GM18868 (cell line): ENCODE data around the gene BNC1.
"Not testable (repeated sequence)": the region's sequence is repeated elsewhere in the genome, so short reads cannot be mapped to it uniquely, and the experiment has no call there.

Source experiments
- ATAC-seq: cut with Tn5 transposase; IDR thresholded peaks from one replicate; pipeline ENCODE4 v1.9.1; 2021; ENCODE audit warnings: mild to moderate bottlenecking, moderate library complexity; ENCODE audit not compliant: unreplicated experiment

The BNC1 gene

DNA sequence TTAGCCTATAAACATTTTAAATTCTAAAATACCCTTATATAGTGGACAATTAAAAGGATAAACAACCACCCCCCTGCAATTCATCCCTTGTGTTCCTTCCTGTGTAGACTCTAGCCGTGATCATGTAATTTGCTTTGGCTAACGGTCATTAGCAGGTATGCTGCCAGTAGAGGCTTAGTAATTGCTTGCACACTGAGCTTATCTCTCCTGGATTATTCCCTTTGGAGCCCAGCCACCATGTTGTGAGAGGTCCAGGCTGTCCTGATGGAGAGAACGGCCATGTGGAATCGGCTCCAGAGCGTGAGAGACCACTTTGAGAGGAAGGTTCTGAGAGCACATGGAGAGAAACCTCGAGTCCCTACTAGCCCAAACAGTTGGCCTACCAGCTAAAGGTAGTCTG, 11.0 kb upstream of the BNC1 start:
- no peak for ATAC-seq

DNA sequence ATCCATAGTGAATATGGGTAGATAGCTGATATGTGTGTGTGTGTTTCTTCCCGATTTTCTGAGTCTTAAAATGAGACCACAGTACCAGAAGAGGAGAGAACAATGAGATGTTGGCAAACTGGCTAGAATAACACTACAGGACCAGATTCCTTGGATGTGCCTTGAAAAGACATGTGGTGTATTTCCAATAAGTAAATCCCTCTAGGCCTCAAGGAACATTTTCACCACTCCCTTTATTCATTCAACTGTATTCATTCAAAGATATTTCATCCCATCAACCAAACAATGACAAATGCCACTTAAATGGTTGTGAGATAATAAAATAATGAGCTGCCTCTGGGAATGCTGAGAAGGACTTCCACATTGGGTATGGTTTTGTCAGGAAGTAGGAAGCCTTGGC, 8.7 kb upstream of the BNC1 start:
- no peak for ATAC-seq

DNA sequence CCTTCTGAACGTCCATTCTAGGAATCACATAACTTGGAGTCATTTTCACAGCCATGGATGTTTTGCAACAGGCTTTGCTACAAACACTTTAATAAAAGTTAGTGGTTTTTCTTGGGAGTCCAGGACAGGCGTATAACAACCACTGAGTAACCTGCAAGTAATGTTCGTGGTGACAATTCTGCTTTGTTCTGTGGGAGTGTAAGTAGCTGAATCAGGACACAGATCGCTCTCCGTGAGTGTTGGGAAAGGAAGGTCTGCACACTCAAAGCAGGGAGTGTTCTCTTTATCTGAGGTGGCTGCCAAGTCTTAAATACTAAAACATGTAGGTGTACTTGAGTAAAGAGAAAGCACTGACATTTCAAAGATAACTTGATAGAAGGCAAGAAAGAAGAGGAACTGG, 7.9 kb upstream of the BNC1 start:
- no peak for ATAC-seq

DNA sequence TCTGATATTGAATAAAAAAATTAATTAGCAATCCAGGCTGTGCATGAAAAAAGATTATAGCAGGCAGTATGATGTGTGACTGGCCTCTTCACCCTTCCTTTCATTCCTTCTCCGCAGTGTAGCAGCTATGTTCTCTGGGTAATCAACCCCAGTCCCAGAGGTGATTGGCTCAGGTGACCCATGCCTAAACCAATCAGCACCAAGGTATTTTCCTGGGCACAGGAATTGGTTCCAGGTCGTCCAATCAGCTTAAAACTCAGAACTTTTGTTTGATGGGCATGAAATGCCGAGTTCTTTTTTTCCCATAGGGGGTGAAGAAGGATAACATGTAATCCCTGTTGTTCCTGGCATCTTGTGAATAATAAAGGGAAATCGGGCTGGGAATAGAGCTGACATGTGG, 5.8 kb upstream of the BNC1 start:
- no peak for ATAC-seq

DNA sequence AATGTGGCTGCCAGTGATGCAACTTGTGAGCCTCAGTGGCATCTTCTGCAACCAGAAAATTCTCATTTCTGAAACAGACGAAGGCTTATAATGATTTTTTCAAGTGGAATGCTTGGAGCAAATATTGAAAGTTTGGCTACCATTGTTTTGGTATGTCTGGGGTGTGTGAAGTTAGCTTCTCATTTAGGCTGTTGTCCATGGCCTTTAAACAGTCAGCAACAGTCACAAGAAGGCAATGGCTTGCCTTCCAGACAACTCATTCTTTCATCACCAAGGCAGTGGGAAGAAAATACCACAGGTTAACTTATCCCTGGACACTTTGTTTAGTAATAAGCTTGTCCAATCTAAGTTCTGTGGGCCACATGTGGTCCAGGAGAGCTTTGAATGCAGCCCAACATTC, 4.7 kb upstream of the BNC1 start:
- ATAC-seq: no peak

DNA sequence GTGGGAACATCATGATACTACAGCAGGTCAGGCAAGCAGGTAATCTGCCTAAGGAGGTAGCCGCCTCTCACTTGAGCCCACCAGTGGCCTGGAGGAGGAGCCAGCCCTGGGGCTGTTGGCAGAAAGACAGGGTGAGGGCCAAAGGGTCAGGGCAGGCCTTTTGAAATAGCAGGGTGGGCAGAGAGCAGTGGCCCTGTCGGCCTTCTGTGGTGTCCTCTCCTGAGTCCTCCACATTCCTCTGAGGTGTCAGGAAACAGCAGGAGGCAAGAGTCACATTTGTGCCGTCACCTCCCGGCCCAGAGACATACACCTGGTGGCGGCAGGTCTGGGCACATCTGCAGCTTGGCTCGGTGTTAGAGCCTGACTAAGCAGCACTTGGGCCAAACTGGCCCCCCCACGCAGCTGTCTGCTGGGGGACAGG, 3.9 kb upstream of the BNC1 start:
- no peak for ATAC-seq

DNA sequence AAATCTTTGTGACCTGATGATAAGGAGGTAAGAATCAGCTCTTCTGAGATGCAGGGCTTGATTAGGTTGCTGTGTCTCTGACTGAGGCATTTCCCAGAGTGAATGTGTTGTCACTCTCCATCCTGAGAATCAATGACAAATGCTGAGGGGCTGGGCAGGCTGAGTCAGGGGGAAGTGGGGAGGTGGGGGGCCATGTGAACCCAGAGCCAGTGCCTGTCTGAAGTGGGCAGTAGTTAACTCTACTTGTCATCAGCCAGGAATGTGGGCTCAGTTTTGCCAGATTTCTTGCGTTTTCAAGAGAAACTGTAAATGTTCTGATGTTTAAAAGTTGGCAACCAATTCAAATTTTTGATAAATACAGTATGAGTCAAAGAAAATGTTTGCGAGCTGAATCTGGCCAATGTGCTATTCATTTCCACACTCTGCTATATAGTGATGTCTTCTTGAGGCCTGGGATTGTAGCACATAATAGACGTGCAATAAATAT, 3.1 kb upstream of the BNC1 start:
- no peak for ATAC-seq

DNA sequence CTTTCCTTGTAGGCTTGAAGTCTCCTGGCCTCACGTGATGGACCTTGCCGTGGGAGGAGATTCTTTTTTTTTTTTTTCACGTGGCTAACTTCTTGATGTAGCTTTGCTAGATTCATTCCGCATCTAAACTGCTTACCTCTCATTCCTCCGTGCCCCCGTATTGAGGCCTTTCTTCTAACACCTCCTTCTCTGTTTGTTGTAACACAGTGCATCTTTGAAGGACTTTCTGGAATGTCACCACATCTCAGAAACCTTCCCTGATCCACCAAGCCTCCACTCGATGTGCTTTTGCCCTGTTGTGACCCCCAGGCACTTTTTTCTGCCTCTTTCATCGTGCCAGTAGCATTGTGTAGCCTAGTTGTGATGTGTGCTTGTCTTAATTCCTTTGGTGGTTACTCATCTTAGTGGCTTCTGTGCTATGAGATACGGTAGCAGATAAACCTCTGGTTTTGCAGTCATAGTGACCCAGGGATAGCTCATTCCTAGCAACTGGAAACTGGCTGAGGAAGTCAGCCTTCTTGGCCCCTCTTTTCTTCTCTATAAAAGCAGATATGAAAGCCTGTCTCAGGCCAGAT, 1.6 kb upstream of the BNC1 start:
- no peak for ATAC-seq

DNA sequence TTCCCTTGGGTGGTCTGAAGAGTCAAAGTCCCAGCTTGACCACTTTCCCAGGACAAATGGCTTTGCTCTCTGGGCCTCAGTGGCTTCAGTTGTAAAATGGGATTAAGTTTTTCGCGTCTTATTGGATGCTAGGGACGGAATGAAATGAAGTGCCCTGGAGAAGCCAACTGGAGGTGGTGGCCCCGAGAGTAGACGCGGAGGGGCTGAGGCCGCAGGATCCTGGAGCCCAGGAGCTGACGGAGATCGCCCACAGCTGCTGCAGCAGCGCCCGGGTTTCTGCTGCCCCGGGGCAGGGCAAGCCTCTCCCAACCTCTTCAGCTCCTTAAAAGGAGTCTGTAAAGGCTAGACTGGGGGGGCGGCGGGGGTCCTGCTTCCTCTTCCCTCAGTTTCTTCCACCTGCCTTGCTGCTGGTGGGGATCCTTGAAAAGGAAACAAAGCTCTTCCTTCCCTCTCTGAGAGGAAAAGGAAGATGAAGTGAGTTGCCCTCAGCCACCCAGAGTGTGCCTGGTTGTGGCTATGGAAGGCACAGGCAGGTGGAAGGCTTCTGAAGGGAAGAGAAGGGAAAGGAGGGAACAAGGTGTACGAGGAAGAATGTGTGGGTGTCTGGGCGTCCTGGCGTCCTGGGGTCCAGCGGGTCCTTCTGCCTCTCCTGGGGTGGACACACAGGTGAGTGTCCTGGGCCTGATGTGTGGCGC, 967 bp upstream of the BNC1 start:
- no peak for ATAC-seq

DNA sequence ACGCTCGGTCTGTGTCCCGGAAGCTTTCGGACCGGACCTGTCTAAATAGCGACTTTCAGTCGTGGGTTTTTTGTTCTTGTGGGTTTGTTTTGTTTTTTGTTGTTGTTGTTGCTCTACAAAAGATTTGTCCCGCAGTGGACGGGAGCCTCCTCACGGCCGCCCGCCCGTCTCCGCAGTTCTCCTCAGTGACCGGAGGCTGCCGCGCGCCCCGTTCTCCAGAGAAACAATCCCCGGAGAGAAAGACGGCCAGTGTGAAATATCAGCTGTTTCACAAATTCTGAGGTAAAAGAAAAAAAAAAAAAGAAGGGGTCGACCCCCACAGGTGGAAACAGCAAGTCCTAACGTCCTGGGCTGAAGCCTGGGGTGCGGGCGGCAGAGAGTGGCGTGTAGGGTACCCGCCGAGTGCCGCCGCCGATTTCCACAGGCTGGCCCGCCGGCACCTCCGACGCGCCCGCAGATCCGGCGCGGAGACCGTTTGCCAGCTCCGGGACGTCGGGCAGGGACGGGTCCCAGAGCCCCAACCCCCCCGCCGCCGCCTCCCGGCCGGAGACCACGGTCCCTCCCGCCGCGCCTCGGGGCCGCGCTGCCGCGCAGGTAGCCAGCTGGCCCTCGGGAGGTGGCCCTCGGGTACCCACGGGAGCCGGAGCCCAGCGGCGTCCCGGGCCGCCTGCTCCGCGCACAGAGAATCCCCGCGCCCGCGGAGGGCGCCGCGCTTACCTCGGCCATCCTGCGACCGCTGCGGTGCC, 478 bp downstream of the BNC1 start:
- no peak for ATAC-seq

DNA sequence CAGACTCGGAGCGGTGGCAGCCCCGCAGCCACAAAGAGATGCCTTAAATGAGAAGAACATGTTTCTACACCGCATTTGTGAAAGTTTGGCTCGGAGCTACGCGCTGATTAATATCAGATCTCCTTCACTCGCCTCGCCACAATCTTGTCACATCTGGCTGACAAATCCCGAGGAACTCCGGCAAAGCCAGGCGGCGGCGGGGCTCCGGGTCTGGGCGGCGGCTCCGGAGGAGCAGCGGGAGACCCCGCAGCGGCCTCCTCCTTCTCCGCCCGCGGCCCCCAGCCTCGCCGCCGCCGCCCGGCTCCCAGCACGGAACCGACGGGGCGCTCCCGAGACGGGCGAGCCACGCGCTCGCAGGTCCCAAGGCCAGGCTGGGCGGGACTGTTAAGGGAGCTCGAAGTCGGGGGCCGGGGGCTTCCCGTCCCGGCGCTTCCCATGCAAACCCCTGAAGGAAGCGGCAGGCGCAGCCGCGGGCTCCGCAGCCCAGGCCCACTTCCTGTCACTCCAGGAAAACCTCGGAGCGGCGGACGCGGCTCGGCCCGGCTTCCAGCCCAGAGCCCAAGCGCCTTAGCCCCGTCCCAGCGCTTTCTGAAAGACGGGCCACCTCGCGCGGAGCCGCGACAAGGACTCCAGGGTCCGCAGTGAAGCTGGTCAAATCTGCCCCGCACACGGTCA, 1.2 kb downstream of the BNC1 start:
- no peak for ATAC-seq

DNA sequence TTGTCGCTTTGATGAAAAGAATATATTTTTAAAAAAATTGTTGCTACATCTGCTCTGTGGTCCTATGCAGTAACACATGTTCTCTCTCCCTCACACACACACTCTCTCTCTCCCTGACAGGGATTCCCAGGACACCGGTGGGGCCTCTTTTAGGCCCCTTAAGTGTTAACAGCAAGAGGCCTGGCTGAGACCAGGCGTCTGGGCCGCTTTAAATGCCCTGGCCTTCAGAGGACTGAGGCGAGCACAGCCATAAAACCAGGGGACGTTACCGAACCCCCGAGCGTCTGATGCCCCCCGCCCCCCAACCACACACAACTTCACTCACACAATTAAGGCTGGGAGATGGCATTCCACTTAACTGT, 1.7 kb downstream of the BNC1 start:
- no peak for ATAC-seq

DNA sequence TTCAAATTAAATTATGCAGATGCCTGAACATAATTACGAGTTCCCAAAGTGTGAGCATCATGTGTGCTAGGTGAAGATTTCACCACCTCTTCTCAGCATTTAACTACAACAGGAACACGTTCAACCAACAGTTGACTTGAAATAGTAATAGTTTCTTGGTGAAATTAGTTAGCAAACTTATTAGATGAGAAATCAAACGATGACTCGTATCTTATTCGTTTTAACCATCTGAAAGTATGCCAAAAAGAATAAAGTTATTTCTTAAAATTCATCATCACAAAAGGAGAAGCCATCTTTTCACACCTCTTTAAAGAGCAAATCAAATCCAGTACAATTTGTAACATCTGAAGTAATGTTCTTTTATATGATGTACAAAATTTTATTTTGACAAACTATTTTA, 2.3 kb downstream of the BNC1 start:
- no peak for ATAC-seq

DNA sequence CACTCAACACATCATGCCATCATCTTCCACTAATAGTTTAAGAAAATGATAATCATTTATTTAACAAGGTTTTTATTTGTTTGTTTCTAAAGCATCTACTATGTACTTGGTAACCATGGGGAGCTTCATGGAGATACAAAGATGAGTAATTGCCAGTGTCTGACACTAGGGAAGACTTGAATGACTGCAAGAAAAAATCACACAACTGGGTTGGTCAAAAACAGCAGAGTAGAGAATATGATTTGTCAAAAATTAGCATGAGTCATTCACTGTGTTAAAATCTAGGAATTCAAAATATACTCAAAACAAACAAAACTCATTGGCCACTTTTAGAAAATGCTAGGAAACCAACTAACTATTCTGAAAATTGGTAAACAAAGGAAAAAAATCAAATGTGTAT, 6.3 kb downstream of the BNC1 start:
- ATAC-seq: no peak

DNA sequence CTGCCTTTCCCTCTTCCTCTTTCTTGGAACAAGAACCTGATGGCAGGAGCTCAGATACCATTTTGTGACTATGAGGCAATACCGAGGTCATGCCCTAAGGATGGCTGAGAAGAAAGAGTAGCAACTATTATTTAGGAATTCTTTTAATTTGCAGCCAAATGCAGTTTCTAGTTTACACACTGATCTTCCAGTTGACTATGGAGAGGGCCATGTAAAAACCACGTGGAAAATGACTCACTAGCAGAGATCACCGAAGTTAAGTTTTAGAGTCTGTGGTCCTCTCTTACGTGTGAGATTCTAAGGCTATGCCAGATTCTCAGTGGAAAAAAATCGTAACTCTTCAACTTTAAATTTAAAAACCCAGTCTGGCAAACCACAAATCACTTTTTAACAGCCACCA, 7.8 kb downstream of the BNC1 start:
- no peak for ATAC-seq

DNA sequence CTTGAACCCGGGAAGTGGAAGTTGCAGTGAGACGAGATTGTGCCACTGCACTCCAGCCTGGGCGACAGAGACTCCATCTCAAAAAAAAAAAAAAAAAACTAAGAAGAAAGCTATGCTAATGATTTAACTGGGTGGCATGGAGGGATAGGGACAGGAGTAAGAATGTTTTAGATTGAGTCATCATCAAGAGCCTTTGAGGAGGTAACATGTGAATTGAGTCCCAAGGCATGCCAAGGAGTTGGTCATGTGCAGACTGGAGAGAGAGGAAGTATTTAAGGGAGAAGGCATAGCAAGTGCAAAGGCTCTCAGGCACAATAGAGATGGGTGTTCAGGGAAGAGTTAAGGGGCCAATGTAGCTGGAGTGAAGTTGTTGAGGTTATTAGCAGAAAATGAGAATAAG, 9.1 kb downstream of the BNC1 start:
- ATAC-seq: no peak

DNA sequence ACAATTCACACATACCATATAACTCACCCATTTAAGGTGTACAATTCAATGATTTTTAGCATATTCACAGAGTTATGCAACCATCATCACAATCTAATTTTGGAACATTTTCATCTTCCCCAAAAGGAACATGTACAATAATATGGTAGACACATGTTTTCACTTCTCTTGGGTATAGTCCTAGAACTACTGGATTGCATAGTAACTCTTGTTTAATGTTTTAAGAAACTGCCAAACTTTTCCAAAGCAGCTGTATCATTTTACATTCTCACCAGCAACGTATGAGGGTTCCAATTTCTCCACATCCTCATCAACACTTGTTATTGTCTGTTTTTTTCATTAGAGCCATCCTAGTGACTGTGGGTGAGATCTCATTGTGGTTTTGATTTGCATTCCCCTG, 14.3 kb downstream of the BNC1 start:
- ATAC-seq: no peak

DNA sequence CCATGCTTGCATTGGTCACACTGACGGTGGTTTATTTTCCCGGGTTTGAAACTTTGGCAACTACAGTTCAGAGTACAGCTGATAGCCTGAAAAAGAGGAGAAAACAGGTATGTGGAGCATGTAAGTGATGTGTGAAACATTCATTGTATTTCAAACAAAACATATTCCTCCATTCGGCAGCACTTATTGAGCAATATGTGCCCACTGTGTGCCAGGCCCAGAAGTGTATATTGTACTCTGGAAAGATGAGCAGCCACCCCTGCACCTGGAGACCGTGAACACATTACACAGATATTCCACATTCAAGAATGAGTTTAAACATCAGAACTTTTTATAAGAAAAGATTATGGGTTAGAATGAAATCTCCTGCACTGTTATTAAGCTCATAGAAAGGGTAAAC, 16.3 kb downstream of the BNC1 start:
- no peak for ATAC-seq

DNA sequence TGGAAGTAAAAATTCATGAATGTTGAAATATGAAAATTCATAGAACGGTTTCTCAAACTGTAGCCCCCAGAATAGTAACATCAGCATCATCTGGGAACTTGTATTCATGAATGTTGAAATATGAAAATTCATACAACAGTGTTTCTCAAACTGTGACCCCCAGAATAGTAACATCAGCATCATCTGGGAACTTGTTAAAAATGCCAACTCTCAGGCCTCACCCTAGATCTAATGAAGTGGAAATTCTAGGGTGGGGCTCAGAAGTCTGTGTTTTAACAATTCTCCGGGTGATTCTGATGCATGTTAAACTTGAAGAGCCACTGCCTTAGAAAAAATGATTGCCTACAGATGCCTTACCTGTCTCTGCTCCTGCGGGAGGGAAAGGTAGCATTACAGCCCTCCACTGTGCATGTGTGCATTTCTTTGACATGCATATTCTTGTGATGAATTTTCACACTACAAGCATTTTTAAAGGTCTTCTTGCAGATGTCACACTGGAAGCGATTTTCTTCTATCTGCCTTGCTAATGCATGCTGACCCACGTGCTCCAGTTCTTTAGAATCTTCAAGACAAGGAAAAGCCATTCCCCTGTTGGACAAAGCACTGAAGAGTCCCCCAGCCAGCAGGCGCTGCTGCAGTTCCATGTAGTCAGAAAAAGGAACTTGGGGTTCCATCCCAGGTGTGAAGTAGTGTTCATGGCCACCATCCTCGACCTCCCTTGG, 21.7 kb downstream of the BNC1 start:
- no peak for ATAC-seq

DNA sequence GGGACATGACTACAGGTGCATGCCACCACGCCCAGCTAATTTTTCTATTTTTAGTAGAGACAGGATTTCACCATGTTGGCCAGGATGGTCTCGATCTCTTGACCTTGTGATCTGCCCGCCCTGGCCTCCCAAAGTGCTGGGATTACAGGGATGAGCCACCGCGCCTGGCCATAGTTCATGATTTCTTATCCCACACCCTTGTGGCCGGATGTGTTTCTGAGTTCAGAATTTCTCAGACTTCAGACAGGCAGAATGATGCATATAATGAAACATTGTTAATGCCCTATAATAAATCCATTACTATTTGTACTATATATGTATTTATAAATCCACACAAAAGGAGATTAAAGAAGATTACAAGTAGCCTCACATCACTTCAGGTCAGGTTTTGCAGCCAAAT, 22.3 kb downstream of the BNC1 start:
- ATAC-seq: not testable (repeated sequence)

DNA sequence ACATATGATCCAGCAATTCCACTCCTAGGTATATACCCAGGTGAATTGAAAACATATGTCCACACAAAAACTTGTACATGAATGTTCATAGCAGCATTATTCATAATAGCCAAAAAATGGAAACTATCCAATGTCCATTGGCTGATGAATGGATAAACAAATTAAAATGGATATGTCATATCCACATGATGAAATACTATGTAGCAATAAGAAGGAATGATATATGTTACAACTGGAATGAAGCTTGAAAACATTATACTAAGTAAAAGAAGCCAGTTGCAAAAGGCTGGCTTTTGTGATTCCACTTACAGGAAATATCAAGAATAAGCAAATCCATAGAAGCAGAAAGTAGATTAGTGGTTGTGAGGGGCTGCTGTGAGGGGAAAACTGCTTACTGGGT, 33.7 kb downstream of the BNC1 start:
- no peak for ATAC-seq
